Stimulated activated CD4-positive, alpha-beta T cell treated with anti-CD3 and anti-CD28 coated beads, Interleukin-2, amount 100 ng/mL, for 4 hours (primary cell): ENCODE results near the gene FADS1.
A peak's percentile ranks its signal among the peaks of the same experiment; 100 is the strongest.

Experiments used
- DNase-seq: peaks from one replicate; pipeline ENCODE4 v3.0.0-alpha.2; 2020; ENCODE audit warnings: low read depth

The FADS1 gene

GRCh38 chr11:61846362-61847020 is 29.7 kb upstream of the FADS1 start:
- DNase-seq = no peak

- no peak for DNase-seq
Measured at GRCh38 chr11:61844909-61845565, 28.2 kb upstream of the FADS1 start.

- no peak for DNase-seq
Measured at GRCh38 chr11:61842528-61842820, 25.7 kb upstream of the FADS1 start.

- DNase-seq = no peak
Measured at GRCh38 chr11:61841636-61842527, 25.1 kb upstream of the FADS1 start.

- DNase-seq = no peak
Measured at GRCh38 chr11:61840371-61840770, 23.6 kb upstream of the FADS1 start.

GRCh38 chr11:61839742-61840141 is 22.9 kb upstream of the FADS1 start:
- no peak for DNase-seq

- no peak for DNase-seq
Measured at GRCh38 chr11:61838921-61839320, 22.1 kb upstream of the FADS1 start.

GRCh38 chr11:61838501-61838900 is 21.7 kb upstream of the FADS1 start:
- DNase-seq = no peak

- DNase-seq = no peak
Measured at GRCh38 chr11:61837411-61838005, 20.7 kb upstream of the FADS1 start.

- DNase-seq = no peak
Measured at GRCh38 chr11:61836193-61836592, 19.4 kb upstream of the FADS1 start.

- no peak for DNase-seq
Measured at GRCh38 chr11:61834278-61835048, 17.7 kb upstream of the FADS1 start.

- DNase-seq = no peak
Measured at GRCh38 chr11:61833926-61834277, 17.1 kb upstream of the FADS1 start.

GRCh38 chr11:61833471-61833870 is 16.7 kb upstream of the FADS1 start:
- no peak for DNase-seq

GRCh38 chr11:61832754-61833153 is 16.0 kb upstream of the FADS1 start:
- DNase-seq = no peak

GRCh38 chr11:61832207-61832606 is 15.4 kb upstream of the FADS1 start:
- DNase-seq = no peak

GRCh38 chr11:61830237-61831105 is 13.7 kb upstream of the FADS1 start:
- no peak for DNase-seq

GRCh38 chr11:61829806-61830205 is 13.0 kb upstream of the FADS1 start:
- DNase-seq = no peak

- DNase-seq = no peak
Measured at GRCh38 chr11:61828629-61829407, 12.0 kb upstream of the FADS1 start.

GRCh38 chr11:61828379-61828628 is 11.5 kb upstream of the FADS1 start:
- DNase-seq = no peak

- peak; percentile 39 for DNase-seq
Measured at GRCh38 chr11:61827571-61828378, 11.0 kb upstream of the FADS1 start, which contains the start of gene FADS2. Gene FADS2 (plus strand): TSS chr11:61828300. CDS start chr11:61828391, 91 bp downstream.
